ENCODE measurements around the gene PTGES. TPM values are rescaled to one million over a fixed set of nuclear protein-coding genes. Genes with fewer than 3 reads are reported as not detected.

The PTGES gene
- total RNA-seq, 1 experiment from 2014 or later, result 2.4 TPM

GRCh38 chr9:129710169-129710453 is 42.7 kb downstream of the PTGES start:
- no peak overlapping the region for H3K9ac ChIP-seq (ENCODE audit: extremely low read depth, insufficient read length, low read length)
- no peak overlapping the region for H3K56ac ChIP-seq (ENCODE audit: insufficient read length, low read depth, low read length)
- H3K4me2 ChIP-seq (ENCODE audit: insufficient read depth, insufficient read length, low read length), result no peak overlapping the region
- no peaks in the 10 kb centered on the region; a peak in 1 of 5 replicates for H3K9me3 Mint-ChIP-seq
- H4K5ac ChIP-seq (ENCODE audit: insufficient read length, low read depth, low read length), result no peak overlapping the region
- no peak overlapping the region for H2BK20ac ChIP-seq (ENCODE audit: low read depth, low read length, poor library complexity, severe bottlenecking)
- no peak overlapping the region for H4K91ac ChIP-seq (ENCODE audit: insufficient read length, low read depth, low read length)
- no peak for DNase-seq
- no peaks in the 10 kb centered on the region for H3K27me3 ChIP-seq (ENCODE audit: insufficient read depth, low read length)
- no peak overlapping the region for H3K4me3 Mint-ChIP-seq
- no peak for TF ChIP-seq CTCF (conservative IDR thresholded peaks at IDR 0.05)
- peaks cover 7 to 31% of the 10 kb centered on the region in 2 experiments for H3K4me1 Mint-ChIP-seq
- no peaks in the 10 kb centered on the region for H3K4me1 ChIP-seq (ENCODE audit: insufficient read depth, low read length)
- H4K8ac ChIP-seq (replicated peaks; ENCODE audit: insufficient read length, low read depth, low read length), result no peak overlapping the region
- no peak overlapping the region for H3K18ac ChIP-seq (ENCODE audit: insufficient read length, low read depth, low read length)
- H2BK5ac ChIP-seq (ENCODE audit: insufficient read length, low read length), result no peak overlapping the region
- no peaks in the 10 kb centered on the region for H3K23me2 ChIP-seq (ENCODE audit: insufficient read length, low read depth, low read length, poor library complexity, severe bottlenecking)
- H3K27ac ChIP-seq (ENCODE audit: insufficient read length, low read depth, low read length), result no peak overlapping the region
- H3K9me3 ChIP-seq (ENCODE audit: control insufficient read depth, low read depth, low read length), result no peaks in the 10 kb centered on the region
- H3K79me2 ChIP-seq (ENCODE audit: insufficient read depth, low read length), result no peaks in the 10 kb centered on the region
- H3K14ac ChIP-seq (ENCODE audit: insufficient read depth, low read length), result no peak overlapping the region
- no peaks in the 10 kb centered on the region for H4K20me1 ChIP-seq (ENCODE audit: control insufficient read depth, insufficient read depth, insufficient read length)
- H3K27me3 Mint-ChIP-seq (ENCODE audit: low read depth), result no peaks in the 10 kb centered on the region
- no peak overlapping the region for H3K27ac Mint-ChIP-seq
- no peaks in the 10 kb centered on the region for H3K36me3 Mint-ChIP-seq (ENCODE audit: insufficient read depth in 1 of 3, low read depth in 3 of 3)
- no peak overlapping the region for H2BK12ac ChIP-seq (ENCODE audit: insufficient read length, low read depth, low read length)
- H2AFZ ChIP-seq (ENCODE audit: low read length), result no peak overlapping the region
- H2BK120ac ChIP-seq (ENCODE audit: low read depth, low read length, poor library complexity, severe bottlenecking), result no peak overlapping the region
- H3K79me1 ChIP-seq (ENCODE audit: insufficient read depth, low read depth, low read length, poor library complexity, severe bottlenecking), result no peaks in the 10 kb centered on the region
- H3K4ac ChIP-seq (ENCODE audit: low read depth, low read length), result no peak overlapping the region
- H2AK5ac ChIP-seq (ENCODE audit: insufficient read length, low read length), result no peak overlapping the region
- H2BK15ac ChIP-seq (ENCODE audit: low read depth, low read length), result no peak overlapping the region
- H3K23ac ChIP-seq (ENCODE audit: insufficient read length, low read depth, low read length), result no peak overlapping the region
- H3T11ph ChIP-seq (ENCODE audit: low read length), result no peak overlapping the region
- WGBS (ENCODE audit: extremely low coverage, insufficient read length, low lambda C conversion rate), result no CpG with 5 or more reads among the region's 3 CpGs

Data from H9 (cell line).